GM18907 (cell line): ENCODE data around the gene SCGB1D1.

Experiments
- ATAC-seq: cut with Tn5 transposase; IDR thresholded peaks from one replicate; pipeline ENCODE4 v1.9.1; 2021; ENCODE audit warnings: mild to moderate bottlenecking, moderate library complexity; ENCODE audit not compliant: unreplicated experiment

SCGB1D1 gene, protein sequence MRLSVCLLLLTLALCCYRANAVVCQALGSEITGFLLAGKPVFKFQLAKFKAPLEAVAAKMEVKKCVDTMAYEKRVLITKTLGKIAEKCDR

DNA sequence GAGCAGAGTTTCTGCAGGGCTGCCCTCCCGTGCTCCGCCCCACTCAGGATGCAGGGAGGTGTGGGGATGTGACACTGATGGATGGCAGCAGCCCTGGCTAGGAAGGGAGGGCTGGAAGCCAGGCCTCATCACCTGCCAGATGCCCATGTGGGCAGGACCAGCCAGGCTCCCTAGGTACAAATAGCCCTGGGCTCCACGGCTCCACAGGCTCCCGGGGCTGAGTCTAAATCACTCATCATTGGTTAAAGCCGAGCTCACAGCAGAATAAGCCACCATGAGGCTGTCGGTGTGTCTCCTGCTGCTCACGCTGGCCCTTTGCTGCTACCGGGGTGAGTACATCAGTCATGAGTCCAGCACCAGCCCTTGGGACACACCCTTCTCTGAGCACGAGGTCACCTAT is at the start of gene SCGB1D1:
TSS of gene SCGB1D1 (plus strand) at position 206 of the 400 bp plus-strand sequence. CDS start at position 275, 69 bp downstream.
- no peak for ATAC-seq

DNA sequence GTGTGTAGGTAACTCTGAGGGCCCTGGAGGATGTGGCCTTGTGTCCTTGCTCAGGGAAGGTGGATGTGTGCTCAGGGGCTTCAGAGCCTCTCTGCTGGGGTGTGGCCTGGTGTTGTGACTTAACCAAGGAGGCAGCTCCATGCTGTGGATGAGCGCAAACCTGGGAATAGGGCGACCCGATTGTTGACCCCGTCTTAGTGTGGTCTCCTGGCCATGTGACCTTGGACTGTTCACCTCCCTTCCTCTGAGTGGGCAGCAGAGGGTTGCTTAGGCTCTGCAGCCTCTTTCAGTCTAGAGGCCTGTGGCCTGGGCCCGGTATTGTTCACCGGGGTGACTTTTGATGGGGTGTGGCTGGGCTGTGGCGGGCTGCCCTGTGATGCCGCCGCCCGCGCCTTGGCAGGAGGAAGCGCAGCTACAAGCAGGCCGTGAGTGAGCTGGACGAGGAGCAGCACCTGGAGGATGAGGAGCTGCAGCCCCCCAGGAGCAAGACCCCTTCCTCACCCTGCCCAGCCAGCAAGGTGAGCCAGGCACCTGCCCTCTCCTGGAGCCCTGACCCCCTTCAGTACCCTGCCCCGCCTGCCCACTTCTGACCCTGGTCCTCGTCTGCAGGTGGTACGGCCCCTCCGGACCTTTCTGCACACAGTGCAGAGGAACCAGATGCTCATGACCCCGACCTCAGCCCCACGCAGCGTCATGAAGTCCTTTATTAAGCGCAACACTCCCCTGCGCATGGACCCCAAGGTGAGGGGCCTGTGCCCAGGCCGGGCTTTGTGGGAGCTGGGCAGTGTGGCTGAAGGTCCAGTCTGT is 49.5 kb upstream of the SCGB1D1 start:
- no peak for ATAC-seq

DNA sequence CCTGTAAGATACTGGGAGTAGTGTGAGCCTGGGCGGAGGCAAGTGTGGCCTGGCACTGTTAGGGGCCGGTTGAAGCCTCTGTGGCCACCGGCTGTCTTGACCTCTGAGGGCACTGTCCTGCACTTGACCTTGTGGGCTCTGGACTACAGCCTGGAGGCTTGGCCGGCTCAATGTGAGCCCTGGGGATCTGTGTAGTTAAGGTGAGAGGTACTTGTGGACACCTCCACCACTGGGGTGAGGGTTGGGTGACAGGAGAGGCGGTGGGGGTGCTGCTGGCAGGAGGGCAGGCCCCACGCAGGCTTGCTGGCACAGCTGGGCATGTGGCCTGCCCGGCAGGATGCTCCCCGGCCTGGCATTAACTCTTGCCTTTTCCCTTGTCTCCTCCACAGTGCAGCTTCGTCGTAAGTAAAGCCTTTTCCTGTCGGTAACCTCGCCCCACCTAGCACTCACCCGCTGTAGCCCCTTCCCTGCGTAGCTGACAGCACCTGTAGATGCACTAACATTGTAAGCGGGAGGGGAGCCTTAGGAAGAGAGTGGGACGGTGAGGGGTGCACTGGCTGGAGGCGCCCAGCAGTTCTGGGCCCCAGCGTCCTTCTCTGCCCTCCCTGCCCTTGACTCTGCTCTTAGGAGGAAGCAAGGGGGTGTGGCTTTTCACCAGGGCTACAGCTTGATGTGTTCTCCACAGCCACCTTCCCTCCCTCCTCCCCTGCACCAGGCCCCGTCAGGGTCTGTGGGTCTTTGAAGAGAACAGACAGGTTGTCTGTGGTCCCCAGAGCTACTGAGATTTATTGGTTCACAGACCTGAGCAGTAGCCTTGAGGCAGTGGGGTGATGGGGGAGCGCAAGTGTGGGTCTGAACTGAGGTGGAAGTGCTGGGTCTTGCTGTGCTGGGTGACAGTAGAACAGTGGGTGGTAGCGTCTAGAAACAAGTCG is 48.6 kb upstream of the SCGB1D1 start:
- ATAC-seq = no peak

DNA sequence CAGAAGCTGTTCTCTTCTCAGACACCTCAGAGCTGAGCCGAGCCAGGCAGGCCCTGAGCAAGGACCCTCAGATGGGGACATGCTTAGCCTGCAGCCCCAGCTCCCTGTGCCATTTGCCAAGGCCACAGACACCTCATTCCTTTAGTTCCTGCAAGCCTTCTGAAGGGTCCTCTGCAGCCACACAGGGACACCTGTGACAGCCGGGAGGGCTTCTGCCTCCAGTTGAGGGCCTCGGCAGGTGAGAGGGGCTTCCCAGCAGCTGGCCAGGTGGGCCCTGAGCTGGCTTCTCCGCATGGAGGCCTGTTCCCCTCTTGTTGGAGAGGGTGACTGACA is 48.0 kb upstream of the SCGB1D1 start:
- ATAC-seq = no peak

DNA sequence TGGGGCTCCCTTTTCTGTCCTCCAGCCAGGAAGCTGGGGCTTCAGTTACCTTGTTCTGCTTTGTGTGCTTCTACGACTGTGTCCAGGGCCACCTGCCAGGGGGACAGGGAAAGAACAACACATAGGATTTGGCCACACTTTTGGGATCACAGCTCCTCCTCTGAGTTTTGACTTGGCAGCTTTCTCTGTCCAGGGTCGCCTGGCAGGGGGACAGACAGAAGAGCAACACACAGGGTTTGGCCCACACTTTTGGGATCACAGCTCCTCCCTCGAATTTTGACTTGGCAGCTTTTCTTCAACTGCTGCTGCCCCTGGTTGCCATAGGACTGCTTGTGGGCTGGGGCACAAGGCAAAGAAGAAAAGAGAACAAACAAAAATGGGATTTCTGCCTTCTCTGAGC is 47.1 kb upstream of the SCGB1D1 start:
- no peak for ATAC-seq

DNA sequence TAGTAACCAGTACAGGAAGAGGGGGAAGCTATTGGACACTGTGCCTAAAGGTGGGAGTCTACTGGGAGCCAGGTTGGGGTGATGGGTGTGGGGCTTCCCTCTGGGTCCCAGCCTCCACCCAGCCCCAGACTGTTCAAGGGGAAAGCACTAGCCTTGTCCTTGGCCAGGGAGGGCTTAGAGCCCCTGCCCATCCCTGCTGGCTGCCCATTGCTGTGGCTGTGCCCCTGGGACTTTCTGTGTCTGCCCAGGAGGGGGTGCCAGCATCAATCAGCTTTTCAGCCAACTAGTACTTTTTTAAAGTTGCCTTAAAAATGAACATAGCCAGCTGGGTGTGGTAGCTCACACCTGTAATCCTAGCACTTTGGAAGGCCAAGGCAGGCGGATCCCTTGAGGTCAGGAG is 46.3 kb upstream of the SCGB1D1 start:
- ATAC-seq = no peak

DNA sequence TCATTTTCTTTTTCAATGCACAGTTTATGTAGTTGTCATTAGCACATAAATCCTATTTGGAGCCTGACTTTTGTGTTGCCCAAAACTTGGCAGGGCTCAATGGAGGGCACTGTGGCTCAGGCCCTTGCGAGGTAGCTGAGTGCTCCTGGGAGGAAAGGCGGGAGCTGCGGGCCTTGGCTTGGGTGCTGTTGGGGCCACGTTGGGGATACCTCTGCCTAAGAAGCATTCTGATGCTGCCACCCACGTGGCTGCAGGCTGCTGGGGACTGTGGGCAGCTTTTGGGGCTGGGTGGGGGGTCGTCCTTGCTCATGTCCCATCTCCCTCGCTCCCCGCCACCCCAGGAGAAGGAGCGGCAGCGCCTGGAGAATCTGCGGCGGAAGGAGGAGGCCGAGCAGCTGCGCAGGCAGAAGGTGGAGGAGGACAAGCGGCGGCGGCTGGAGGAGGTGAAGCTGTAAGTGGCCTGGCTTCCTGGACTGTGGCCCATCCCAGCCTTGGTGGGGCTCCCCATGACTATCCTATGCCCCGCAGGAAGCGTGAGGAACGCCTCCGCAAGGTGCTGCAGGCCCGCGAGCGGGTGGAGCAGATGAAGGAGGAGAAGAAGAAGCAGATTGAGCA is 45.3 kb upstream of the SCGB1D1 start:
- no peak for ATAC-seq

DNA sequence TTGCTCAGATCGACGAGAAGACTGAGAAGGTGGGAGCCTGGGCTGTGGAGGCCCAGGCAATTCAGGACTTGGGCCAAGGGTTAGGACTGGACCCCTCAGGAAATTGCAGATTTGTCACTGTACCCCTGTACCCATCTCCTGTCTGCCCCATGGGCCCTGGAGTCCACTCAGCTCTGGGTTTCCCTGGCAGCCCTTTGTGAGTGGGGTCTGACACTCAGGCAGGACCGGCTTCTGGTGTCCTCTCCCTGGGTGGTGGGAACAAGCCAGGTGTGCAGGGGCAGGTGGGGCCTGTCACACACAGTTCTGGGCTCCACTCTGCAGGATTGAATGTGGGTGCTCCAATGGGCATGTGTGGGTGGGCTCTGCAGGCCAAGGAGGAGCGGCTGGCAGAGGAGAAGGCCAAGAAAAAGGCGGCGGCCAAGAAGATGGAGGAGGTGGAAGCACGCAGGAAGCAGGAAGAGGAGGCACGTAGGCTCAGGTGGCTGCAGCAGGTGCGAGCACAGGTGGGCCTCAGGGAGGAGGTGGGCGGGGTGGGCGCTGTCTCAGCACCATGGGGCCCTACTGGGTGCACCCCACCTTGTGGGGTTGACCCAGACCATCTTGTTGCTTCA is 44.6 kb upstream of the SCGB1D1 start:
- ATAC-seq = no peak

DNA sequence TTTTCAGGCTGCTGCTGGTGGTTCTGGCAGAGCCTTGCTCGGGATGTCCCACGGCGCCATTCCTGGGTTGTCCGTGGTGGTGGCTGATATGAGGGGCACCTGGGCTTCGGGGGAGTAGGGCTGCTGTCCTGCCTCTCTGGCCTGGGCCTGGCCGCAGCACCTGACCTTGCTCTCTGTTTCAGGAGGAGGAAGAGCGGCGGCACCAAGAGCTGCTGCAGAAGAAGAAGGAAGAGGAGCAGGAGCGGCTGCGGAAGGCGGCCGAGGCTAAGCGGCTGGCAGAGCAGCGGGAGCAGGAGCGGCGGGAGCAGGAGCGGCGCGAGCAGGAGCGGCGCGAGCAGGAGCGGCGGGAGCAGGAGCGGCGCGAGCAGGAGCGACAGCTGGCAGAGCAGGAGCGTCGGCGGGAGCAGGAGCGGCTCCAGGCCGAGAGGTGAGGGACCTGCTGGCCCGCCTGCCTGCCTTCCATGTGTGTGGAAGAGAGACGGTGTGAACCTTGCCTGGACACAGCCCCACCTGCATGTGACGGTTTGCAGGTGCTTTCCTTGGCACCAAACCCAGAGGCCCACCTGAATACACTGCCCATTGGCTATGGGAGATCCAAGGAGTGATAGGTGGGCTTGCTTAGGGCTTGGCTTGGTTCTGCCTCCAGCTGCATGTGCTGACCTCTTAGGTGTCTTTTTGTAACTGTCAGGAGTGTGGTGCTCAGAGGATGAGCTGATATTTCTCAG is 43.4 kb upstream of the SCGB1D1 start:
- ATAC-seq = no peak

DNA sequence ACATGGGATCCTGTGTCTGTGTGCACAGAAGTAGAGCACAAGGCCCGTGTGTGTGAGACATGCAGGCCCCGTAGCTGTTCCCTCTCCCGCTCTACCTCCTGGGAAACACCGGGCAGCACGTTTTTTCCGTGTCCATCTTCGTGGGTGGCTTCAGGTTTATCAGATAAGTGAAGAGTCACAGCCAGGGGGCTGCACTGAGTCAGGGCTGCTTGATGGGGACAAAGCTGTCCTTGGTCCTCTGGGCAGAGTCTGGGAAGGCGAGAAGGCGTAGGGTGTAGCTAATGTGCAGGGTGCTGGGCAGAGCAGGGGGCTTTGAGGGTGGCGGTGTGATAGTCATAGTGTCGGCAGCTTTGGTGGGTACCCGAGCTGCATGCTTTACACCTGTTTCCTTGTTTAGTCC is 42.5 kb upstream of the SCGB1D1 start:
- ATAC-seq = no peak

DNA sequence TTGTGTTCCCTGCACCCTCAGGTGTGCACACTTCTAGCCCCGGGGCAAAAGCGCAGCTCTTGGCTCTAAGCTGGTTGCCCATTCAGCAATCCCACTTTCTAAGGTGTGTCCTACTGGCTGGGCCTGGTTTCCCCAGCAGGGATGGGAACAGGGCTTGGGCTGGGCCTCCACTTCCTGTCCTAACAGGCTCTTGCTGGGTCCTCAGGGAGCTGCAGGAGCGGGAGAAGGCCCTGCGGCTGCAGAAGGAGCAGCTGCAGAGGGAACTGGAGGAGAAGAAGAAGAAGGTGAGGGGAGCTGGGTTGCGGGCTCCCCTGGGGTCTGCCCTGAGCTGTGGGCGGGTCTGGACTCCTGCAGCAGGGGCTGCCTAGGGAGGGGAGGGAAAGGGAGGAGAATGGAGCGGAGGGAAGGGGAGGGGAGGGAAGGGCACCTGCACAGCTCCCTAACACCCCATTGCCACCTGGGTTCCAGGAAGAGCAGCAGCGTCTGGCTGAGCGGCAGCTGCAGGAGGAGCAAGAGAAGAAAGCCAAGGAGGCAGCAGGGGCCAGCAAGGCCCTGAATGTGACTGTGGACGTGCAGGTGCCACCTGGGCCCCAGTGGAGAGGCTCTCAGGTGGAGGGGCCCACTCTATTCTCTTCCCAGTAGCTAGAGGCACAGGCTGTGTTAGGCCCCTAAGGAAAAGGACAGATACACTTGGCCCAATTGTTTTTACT is 41.6 kb upstream of the SCGB1D1 start:
- no peak for ATAC-seq

DNA sequence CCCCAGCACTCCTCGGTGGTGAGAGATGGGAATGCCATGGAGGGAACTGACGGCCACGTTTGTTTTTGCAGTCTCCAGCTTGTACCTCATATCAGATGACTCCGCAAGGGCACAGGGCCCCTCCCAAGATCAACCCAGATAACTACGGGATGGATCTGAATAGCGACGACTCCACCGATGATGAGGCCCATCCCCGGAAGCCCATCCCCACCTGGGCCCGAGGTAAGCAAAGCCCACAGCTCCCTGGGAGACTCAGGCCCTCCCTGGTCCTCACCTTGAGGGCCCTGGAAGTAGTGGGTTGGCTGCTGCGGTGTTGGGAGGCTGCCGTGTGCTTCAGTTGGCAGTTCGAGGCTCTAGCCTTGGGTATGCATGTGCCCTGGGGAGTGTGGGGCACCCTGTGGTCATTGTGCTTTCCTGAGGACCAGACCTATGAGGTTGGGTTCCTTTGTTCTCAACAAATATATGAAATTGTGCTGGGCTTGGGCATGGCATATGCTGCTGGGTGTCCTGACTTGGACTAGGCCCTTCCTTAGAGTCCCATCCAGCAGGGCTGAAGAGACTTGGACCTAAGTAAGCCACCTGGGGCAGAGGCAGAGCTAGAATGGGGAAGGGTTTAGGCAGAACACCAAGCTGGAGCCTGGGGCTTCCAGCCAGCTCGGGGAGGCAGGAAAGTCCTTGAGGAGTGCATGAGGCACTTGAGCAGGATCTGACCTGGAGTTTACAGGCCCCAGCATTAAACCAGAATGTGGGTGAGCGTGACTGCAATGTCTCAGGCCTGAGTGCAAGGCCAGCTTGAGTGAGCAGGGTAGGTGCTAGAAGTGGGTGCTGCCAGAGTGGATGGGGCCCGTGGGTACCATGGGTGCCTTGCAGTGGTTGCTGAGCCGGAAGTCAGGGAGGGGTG is 39.8 kb upstream of the SCGB1D1 start:
- ATAC-seq = no peak

DNA sequence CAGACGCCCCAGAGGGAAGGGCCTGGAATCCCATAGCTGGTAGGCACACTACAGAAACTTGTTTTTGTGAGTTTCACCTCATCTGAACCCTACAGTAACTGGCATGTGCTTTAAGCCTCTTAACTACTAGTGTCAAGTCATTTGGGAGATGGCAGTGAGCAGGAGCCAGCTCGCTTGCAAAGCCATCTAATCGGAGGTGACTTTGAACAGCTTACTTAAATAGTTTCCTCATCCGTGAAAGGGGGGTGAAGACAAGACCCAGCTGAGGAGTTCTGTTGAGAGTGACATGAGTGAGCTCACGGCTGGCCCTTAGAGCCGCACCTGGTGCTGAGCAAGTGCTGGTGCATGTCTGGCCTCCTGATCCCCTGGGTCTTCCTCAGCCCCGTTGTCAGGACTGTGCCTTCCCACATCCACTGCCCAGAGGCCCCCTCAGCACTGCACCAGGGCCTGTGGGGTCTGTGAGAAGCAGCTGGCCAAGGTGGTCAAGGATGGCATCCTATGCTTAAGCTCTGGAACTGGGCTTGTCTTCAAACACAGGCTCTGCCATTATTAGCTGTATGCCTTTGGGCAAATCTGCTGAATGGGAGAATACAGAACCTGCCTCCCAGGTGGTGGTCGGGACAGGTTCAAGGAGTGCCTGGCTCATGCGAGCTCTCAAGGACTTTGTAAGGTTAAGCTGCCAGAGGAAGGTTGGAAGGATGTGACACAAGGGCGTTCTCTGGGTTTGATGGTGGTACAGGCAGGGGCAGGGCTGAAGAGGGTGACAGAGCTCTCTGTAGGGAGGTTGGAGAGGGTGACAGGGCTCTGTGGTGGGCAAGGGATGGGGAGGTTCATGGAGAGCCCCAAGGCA is 38.9 kb upstream of the SCGB1D1 start:
- ATAC-seq = no peak

DNA sequence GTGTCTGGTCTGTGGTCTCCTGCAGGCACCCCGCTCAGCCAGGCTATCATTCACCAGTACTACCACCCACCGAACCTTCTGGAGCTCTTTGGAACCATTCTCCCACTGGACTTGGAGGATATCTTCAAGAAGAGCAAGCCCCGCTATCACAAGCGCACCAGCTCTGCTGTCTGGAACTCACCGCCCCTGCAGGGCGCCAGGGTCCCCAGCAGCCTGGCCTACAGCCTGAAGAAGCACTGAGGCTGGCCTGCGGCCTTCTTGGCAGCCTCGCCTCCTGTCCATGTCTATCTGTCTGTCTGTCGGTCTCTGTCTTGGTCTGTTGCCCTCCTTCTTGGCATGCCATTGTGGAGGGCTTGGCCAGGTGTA is 38.3 kb upstream of the SCGB1D1 start:
- no peak for ATAC-seq

DNA sequence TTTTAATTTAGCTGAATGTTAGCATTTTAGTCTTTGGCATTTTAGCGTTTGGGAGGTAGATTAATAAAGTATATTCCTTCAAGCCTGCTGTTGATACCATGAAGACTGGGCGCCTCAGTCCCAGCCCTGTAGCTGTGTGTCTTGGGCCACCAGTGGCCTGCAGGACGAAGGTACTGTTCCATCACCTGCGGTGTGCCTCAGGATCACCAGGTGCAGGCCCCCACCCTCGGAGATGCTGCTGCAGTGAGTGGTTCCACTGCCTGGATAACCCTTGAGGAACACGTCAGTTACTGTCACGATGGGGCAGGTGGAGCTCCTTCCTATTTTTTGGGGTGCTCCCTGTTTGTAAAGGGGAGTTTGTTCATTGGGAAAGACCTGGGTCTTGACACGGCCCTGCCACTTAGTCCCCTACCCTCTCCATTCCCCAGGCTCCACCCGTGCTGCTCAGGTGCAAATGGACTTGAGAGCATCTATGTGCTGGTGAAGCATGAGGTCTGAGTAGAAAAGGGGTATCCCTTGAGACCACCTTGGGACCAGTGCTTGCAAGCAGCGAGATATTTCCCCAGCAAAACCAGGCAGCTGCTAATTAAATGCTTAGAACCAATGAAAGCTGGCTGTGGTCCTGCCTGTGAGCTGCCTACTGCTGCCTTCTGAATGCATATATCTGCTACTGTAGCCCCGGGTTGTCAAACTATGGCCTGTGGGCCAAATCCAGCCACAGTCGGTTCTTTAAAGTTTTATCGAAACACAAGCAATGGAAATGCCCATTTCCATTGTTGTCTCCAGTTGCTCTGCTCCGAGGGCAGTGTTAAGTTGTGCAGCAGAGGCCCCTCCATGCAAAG is 37.5 kb upstream of the SCGB1D1 start:
- no peak for ATAC-seq

DNA sequence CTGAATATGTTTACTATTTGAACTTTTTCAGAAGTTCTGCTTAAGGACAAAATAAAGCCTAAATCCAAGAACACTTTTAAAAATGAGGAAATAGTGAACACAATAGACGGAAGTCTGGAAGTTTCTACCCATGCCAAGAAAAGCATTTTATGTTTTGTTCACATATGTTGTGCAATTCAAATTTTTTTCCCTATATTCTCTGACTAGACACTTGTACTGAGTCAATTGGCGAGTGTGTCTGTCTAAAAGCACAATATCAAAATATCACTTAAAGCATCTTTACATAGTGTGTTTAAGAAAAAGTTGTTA is 37.0 kb upstream of the SCGB1D1 start:
- no peak for ATAC-seq

DNA sequence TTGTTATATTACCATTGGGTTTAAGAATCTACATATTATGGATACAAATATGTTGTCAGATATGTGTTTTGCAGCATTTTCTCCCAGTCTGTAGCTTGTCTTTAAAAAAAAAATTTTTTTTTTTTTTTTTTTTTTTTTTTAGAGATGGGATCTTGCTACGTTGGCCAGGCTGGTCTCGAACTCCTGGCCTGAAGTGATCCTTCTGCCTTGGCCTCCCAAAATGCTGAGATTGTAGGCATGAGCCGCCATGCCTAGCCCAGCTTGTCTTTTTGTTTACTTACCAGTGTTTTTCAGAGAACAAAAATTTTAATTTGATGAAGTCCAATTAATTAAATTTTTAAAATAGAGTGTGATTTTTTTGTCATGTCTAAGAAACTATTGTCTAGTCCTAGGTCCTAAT is 36.4 kb upstream of the SCGB1D1 start:
- ATAC-seq = no peak
